H1 (cell line): ENCODE measurements around the gene KRT77.

Source experiments
- BCL11A ChIP-seq, 2 experiments: IDR thresholded peaks; one replicate each; pipeline ENCODE4 v1.6.1; 2011; ENCODE audit warnings: low read depth in 2 of 2, low read length in 2 of 2, mild to moderate bottlenecking in 2 of 2
- CREB1 ChIP-seq: IDR thresholded peaks from 2 replicates; pipeline ENCODE4 v1.6.1; 2012; ENCODE audit warnings: inconsistent platforms
- CTCF ChIP-seq, 3 experiments: IDR thresholded peaks; 1 replicate in 2 of 3; 2 replicates in 1 of 3; pipeline versions ENCODE4 v1.5.1 to v1.6.1; 2011; ENCODE audit warnings: low read length in 3 of 3, mild to moderate bottlenecking in 3 of 3, inconsistent platforms in 2 of 3, low read depth in 1 of 3, moderate library complexity in 1 of 3; ENCODE audit not compliant: insufficient read depth in 1 of 3; ENCODE audit errors: control extremely low read depth in 1 of 3
- EP300 ChIP-seq, 2 experiments: IDR thresholded peaks; 1 replicate in 1 of 2; 2 replicates in 1 of 2; pipeline ENCODE4 v1.6.1; 2011 to 2012; ENCODE audit warnings: low read depth in 2 of 2, low read length in 2 of 2, mild to moderate bottlenecking in 2 of 2, borderline replicate concordance in 1 of 2, inconsistent platforms in 1 of 2, moderate library complexity in 1 of 2
- EZH2 ChIP-seq: fragments of 200-600 bp; sonication (generic); IDR thresholded peaks from 2 replicates; pipeline ENCODE4 v1.7.1; 2012; ENCODE audit warnings: low read depth, mild to moderate bottlenecking, moderate library complexity, low read length, inconsistent platforms; ENCODE audit not compliant: severe bottlenecking
- GABPA ChIP-seq: IDR thresholded peaks from 2 replicates; pipeline ENCODE4 v1.6.1; 2011; ENCODE audit warnings: mild to moderate bottlenecking, low read length, moderate library complexity, borderline replicate concordance; ENCODE audit not compliant: insufficient read depth
- HDAC2 ChIP-seq, 2 experiments: fragments of 300-600 bp in 1 of 2; sonication (generic) in 1 of 2; IDR thresholded peaks; 2 replicates each; pipeline ENCODE4 v1.6.1; 2011 to 2012; ENCODE audit warnings: low read depth in 2 of 2, low read length in 2 of 2, mild to moderate bottlenecking in 2 of 2, moderate library complexity in 2 of 2, borderline replicate concordance in 1 of 2, inconsistent platforms in 1 of 2
- KDM5A ChIP-seq: fragments of 200-600 bp; IDR thresholded peaks from 2 replicates; pipeline ENCODE4 v1.7.1; 2012; ENCODE audit warnings: mild to moderate bottlenecking, low read length, inconsistent platforms, mixed read lengths
- NRF1 ChIP-seq: IDR thresholded peaks from 2 replicates; pipeline ENCODE4 v1.6.1; 2011; ENCODE audit warnings: mild to moderate bottlenecking, low read depth, low read length, improper control_type of control experiment
- POLR2A ChIP-seq, 2 experiments: IDR thresholded peaks; 1 replicate in 1 of 2; 2 replicates in 1 of 2; pipeline ENCODE4 v1.6.1; 2011; ENCODE audit warnings: low read depth in 2 of 2, low read length in 2 of 2, mild to moderate bottlenecking in 2 of 2; ENCODE audit errors: control extremely low read depth in 1 of 2
- POLR2AphosphoS5 ChIP-seq: IDR thresholded peaks from 2 replicates; pipeline ENCODE4 v1.6.1; 2011; ENCODE audit warnings: low read depth, low read length
- SAP30 ChIP-seq: fragments of 300-600 bp; sonication (generic); IDR thresholded peaks from 2 replicates; pipeline ENCODE4 v1.7.1; 2012; ENCODE audit warnings: low read length, moderate library complexity, mild to moderate bottlenecking, inconsistent platforms; ENCODE audit not compliant: insufficient read depth, insufficient replicate concordance
- TAF1 ChIP-seq: IDR thresholded peaks from 2 replicates; pipeline ENCODE4 v1.6.1; 2011; ENCODE audit warnings: mild to moderate bottlenecking, low read depth, low read length
- TCF12 ChIP-seq: IDR thresholded peaks from 2 replicates; pipeline ENCODE4 v1.6.1; 2011; ENCODE audit warnings: low read depth, mild to moderate bottlenecking, low read length

DNA sequence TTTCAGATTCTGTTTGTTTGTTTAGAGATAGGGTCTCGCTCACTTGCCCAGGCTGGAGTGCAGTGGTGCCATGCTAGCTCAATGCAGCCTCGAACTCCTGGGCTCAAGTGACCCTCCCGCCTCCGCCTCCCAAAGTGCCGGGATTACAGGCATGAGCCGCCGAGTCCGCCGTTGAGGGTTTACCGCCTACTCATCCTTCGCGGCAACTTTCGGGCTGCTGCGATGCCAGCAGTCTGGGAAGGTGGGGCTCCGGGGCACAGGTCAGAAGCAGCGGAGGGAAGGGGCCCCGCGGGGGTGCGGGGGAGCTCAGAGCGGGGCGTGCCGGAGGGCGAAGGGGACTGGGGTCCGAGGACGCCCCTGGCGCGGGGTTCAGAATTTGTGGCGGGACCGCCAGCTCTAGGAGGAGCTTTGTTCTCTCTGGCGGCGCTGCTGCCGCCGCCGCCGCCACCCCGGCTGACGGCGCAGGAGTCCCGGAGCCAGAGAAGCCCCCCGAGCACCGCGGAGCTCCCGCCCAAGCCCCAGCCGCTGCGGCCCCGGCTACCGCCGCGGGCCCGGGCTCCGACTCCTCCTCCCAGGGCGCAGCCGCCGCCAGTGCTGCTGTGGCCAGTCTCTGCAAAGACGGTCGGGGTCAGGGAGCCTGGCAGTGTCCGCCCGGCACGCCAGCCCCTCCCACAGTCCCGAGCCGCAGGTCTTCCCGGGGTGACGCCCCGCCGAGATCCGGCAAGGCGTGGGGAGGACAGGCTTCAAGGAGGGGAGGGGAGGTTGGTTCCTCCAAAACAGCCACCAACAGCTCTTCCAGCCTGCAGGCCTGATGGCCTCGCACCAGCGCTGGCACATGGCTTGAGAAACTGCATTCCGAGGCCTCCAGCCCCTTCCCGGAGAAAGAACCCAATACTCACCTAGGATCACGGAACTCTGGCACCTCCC, 10.9 kb upstream of the KRT77 start:
- TF ChIP-seq CTCF (IDR thresholded peaks at IDR 0.05; ENCODE audit: control extremely low read depth in 1 of 3, insufficient read depth in 1 of 3, low read depth in 1 of 3, low read length in 3 of 3), result no peak
- peak; percentile 45 for TF ChIP-seq EZH2
- TF ChIP-seq TAF1, result peak; percentile 33; the same call in 1 of the 2 replicates
- TF ChIP-seq BCL11A (IDR thresholded peaks at IDR 0.05; ENCODE audit: low read depth in 2 of 2, low read length in 2 of 2), result no peak
- TF ChIP-seq GABPA, result peak; percentile 23; the same call in 1 of the 2 replicates
- no peak for TF ChIP-seq EP300 (IDR thresholded peaks at IDR 0.05; ENCODE audit: borderline replicate concordance in 1 of 2, low read depth in 2 of 2, low read length in 2 of 2)
- peak in 1 of 2 experiments; percentile 33; a peak in 1 of 4 replicates for TF ChIP-seq HDAC2 (IDR thresholded peaks at IDR 0.05; ENCODE audit: borderline replicate concordance in 1 of 2, low read depth in 2 of 2, low read length in 2 of 2)
- TF ChIP-seq POLR2A (IDR thresholded peaks at IDR 0.05; ENCODE audit: control extremely low read depth in 1 of 2, low read depth in 2 of 2, low read length in 2 of 2), result peak in 1 of 2 experiments; percentile 50; a peak in 2 of 3 replicates
- TF ChIP-seq NRF1, result no peak
- TF ChIP-seq TCF12, result no peak
- TF ChIP-seq SAP30, result no peak
- TF ChIP-seq POLR2AphosphoS5, result no peak
- no peak for TF ChIP-seq KDM5A
- TF ChIP-seq CREB1, result no peak
